ENCODE measurements around the gene UBIAD1. TPM values are rescaled to one million over a fixed set of nuclear protein-coding genes. Genes with fewer than 3 reads are reported as not detected.
"Not testable (repeated sequence)": the region's sequence is repeated elsewhere in the genome, so short reads cannot be mapped to it uniquely, and the experiment has no call there.

UBIAD1 gene
- total RNA-seq, 1 donor from 2014 or later, result 6.9 TPM

GRCh38 chr1:11279152-11279551, 6.2 kb downstream of the UBIAD1 start:
- DNase-seq (ENCODE audit: low read depth in 2 of 2), result no peak

- DNase-seq (ENCODE audit: low read depth in 2 of 2), result no peak
Observed at GRCh38 chr1:11279630-11280029, 6.6 kb downstream of the UBIAD1 start.

- DNase-seq (ENCODE audit: low read depth in 2 of 2), result peak in 1 of 2 donors; percentile 38
Observed at GRCh38 chr1:11280719-11281376, 7.8 kb downstream of the UBIAD1 start.

GRCh38 chr1:11281518-11282331, 8.7 kb downstream of the UBIAD1 start:
- peak; percentile 82 to 91 for DNase-seq (ENCODE audit: low read depth in 2 of 2)

GRCh38 chr1:11283151-11283550, 10.2 kb downstream of the UBIAD1 start:
- DNase-seq (ENCODE audit: low read depth in 2 of 2), result no peak

GRCh38 chr1:11284784-11285183, 11.8 kb downstream of the UBIAD1 start:
- DNase-seq (ENCODE audit: low read depth in 2 of 2), result no peak

- peak in 1 of 2 donors; percentile 16 for DNase-seq (ENCODE audit: low read depth in 2 of 2)
Observed at GRCh38 chr1:11285883-11286734, 13.1 kb downstream of the UBIAD1 start.

GRCh38 chr1:11286735-11287410, 13.9 kb downstream of the UBIAD1 start:
- DNase-seq (ENCODE audit: low read depth in 2 of 2), result no peak

- DNase-seq (ENCODE audit: low read depth in 2 of 2), result no peak
Observed at GRCh38 chr1:11289064-11289463, 16.1 kb downstream of the UBIAD1 start.

GRCh38 chr1:11291049-11291448, 18.1 kb downstream of the UBIAD1 start:
- DNase-seq (ENCODE audit: low read depth in 2 of 2), result no peak

GRCh38 chr1:11293856-11294255, 20.9 kb downstream of the UBIAD1 start:
- no peak for DNase-seq (ENCODE audit: low read depth in 2 of 2)

GRCh38 chr1:11294951-11295350, 22.0 kb downstream of the UBIAD1 start:
- DNase-seq (ENCODE audit: low read depth in 2 of 2), result no peak

- no peak for DNase-seq (ENCODE audit: low read depth in 2 of 2)
Observed at GRCh38 chr1:11295905-11296304, 22.9 kb downstream of the UBIAD1 start.

GRCh38 chr1:11297774-11298173, 24.8 kb downstream of the UBIAD1 start:
- DNase-seq (ENCODE audit: low read depth in 2 of 2), result not testable (repeated sequence)

GRCh38 chr1:11298390-11299224, 25.6 kb downstream of the UBIAD1 start:
- DNase-seq (ENCODE audit: low read depth in 2 of 2), result no peak

GRCh38 chr1:11299225-11299574, 26.2 kb downstream of the UBIAD1 start:
- DNase-seq (ENCODE audit: low read depth in 2 of 2), result no peak

GRCh38 chr1:11301601-11302000, 28.6 kb downstream of the UBIAD1 start:
- no peak for DNase-seq (ENCODE audit: low read depth in 2 of 2)

GRCh38 chr1:11302366-11302765, 29.4 kb downstream of the UBIAD1 start:
- DNase-seq (ENCODE audit: low read depth in 2 of 2), result no peak

- not testable (repeated sequence) for DNase-seq (ENCODE audit: low read depth in 2 of 2)
Observed at GRCh38 chr1:11305516-11305915, 32.5 kb downstream of the UBIAD1 start.

GRCh38 chr1:11307852-11308251, 34.9 kb downstream of the UBIAD1 start:
- no peak for DNase-seq (ENCODE audit: low read depth in 2 of 2)
